ENCODE measurements around the gene SIRPA. TPM values are rescaled to one million over a fixed set of nuclear protein-coding genes. Genes with fewer than 3 reads are reported as not detected.

Gene SIRPA
- total and polyA plus RNA-seq, 2 of the 8 experiments (the other 6 are each of a cell fraction or from before 2014, with no cell fraction given) = 3.9 to 4.3 TPM

GRCh38 chr20:1890469-1891262, 4.5 kb upstream of the SIRPA start (continued):
- TF ChIP-seq, protein P1, sequence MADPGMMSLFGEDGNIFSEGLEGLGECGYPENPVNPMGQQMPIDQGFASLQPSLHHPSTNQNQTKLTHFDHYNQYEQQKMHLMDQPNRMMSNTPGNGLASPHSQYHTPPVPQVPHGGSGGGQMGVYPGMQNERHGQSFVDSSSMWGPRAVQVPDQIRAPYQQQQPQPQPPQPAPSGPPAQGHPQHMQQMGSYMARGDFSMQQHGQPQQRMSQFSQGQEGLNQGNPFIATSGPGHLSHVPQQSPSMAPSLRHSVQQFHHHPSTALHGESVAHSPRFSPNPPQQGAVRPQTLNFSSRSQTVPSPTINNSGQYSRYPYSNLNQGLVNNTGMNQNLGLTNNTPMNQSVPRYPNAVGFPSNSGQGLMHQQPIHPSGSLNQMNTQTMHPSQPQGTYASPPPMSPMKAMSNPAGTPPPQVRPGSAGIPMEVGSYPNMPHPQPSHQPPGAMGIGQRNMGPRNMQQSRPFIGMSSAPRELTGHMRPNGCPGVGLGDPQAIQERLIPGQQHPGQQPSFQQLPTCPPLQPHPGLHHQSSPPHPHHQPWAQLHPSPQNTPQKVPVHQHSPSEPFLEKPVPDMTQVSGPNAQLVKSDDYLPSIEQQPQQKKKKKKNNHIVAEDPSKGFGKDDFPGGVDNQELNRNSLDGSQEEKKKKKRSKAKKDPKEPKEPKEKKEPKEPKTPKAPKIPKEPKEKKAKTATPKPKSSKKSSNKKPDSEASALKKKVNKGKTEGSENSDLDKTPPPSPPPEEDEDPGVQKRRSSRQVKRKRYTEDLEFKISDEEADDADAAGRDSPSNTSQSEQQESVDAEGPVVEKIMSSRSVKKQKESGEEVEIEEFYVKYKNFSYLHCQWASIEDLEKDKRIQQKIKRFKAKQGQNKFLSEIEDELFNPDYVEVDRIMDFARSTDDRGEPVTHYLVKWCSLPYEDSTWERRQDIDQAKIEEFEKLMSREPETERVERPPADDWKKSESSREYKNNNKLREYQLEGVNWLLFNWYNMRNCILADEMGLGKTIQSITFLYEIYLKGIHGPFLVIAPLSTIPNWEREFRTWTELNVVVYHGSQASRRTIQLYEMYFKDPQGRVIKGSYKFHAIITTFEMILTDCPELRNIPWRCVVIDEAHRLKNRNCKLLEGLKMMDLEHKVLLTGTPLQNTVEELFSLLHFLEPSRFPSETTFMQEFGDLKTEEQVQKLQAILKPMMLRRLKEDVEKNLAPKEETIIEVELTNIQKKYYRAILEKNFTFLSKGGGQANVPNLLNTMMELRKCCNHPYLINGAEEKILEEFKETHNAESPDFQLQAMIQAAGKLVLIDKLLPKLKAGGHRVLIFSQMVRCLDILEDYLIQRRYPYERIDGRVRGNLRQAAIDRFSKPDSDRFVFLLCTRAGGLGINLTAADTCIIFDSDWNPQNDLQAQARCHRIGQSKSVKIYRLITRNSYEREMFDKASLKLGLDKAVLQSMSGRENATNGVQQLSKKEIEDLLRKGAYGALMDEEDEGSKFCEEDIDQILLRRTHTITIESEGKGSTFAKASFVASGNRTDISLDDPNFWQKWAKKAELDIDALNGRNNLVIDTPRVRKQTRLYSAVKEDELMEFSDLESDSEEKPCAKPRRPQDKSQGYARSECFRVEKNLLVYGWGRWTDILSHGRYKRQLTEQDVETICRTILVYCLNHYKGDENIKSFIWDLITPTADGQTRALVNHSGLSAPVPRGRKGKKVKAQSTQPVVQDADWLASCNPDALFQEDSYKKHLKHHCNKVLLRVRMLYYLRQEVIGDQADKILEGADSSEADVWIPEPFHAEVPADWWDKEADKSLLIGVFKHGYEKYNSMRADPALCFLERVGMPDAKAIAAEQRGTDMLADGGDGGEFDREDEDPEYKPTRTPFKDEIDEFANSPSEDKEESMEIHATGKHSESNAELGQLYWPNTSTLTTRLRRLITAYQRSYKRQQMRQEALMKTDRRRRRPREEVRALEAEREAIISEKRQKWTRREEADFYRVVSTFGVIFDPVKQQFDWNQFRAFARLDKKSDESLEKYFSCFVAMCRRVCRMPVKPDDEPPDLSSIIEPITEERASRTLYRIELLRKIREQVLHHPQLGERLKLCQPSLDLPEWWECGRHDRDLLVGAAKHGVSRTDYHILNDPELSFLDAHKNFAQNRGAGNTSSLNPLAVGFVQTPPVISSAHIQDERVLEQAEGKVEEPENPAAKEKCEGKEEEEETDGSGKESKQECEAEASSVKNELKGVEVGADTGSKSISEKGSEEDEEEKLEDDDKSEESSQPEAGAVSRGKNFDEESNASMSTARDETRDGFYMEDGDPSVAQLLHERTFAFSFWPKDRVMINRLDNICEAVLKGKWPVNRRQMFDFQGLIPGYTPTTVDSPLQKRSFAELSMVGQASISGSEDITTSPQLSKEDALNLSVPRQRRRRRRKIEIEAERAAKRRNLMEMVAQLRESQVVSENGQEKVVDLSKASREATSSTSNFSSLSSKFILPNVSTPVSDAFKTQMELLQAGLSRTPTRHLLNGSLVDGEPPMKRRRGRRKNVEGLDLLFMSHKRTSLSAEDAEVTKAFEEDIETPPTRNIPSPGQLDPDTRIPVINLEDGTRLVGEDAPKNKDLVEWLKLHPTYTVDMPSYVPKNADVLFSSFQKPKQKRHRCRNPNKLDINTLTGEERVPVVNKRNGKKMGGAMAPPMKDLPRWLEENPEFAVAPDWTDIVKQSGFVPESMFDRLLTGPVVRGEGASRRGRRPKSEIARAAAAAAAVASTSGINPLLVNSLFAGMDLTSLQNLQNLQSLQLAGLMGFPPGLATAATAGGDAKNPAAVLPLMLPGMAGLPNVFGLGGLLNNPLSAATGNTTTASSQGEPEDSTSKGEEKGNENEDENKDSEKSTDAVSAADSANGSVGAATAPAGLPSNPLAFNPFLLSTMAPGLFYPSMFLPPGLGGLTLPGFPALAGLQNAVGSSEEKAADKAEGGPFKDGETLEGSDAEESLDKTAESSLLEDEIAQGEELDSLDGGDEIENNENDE (IDR thresholded peaks at IDR 0.05; ENCODE audit: insufficient replicate concordance, low read length) = no peak
- TF ChIP-seq, protein P2, sequence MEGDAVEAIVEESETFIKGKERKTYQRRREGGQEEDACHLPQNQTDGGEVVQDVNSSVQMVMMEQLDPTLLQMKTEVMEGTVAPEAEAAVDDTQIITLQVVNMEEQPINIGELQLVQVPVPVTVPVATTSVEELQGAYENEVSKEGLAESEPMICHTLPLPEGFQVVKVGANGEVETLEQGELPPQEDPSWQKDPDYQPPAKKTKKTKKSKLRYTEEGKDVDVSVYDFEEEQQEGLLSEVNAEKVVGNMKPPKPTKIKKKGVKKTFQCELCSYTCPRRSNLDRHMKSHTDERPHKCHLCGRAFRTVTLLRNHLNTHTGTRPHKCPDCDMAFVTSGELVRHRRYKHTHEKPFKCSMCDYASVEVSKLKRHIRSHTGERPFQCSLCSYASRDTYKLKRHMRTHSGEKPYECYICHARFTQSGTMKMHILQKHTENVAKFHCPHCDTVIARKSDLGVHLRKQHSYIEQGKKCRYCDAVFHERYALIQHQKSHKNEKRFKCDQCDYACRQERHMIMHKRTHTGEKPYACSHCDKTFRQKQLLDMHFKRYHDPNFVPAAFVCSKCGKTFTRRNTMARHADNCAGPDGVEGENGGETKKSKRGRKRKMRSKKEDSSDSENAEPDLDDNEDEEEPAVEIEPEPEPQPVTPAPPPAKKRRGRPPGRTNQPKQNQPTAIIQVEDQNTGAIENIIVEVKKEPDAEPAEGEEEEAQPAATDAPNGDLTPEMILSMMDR (IDR thresholded peaks at IDR 0.05; ENCODE audit: control extremely low read depth in 1 of 3, insufficient read depth in 1 of 3, low read depth in 1 of 3, low read length in 3 of 3) = peak in 1 of 3 experiments; percentile 0; a peak in 1 of 4 replicates
- TF ChIP-seq HDAC2 (IDR thresholded peaks at IDR 0.05; ENCODE audit: borderline replicate concordance in 1 of 2, low read depth in 2 of 2, low read length in 2 of 2) = no peak
